CD8-positive, alpha-beta memory T cell (primary cell): ENCODE measurements around the gene PRDM16. TPM values are rescaled to one million over a fixed set of nuclear protein-coding genes. Genes with fewer than 3 reads are reported as not detected.

ENCODE experiments used
- CTCF ChIA-PET: fragments of 350-600 bp; sonication (Branson Sonifier 250); formaldehyde crosslinking; loops from one replicate; lab custom pipeline; 2021; ENCODE audit warnings: antibody characterized with exemption; lab: Charles Lee
- POLR2A ChIA-PET: fragments of 350-600 bp; sonication (Branson Sonifier 250); formaldehyde crosslinking; loops from one replicate; lab custom pipeline; 2021; ENCODE audit warnings: antibody characterized with exemption; lab: Charles Lee
- DNase-seq, 5 donors: peaks; one replicate each; pipeline versions ENCODE4 v3.0.0 to v3.0.0-alpha.2; 2020 to 2022; ENCODE audit warnings: mixed read lengths in 1 of 5
- H3K27ac ChIP-seq: one replicate; pipeline ENCODE4 v1.7.0; 2013; ENCODE audit warnings: low read depth, mild to moderate bottlenecking, low read length, moderate library complexity
- H3K27me3 ChIP-seq: 2 replicates; pipeline ENCODE4 v1.7.0; 2013; ENCODE audit warnings: low read length, mild to moderate bottlenecking; ENCODE audit not compliant: insufficient read depth, poor library complexity, severe bottlenecking
- H3K36me3 ChIP-seq: 2 replicates; pipeline ENCODE4 v1.7.0; 2013; ENCODE audit warnings: mild to moderate bottlenecking, low read length, moderate library complexity; ENCODE audit not compliant: insufficient read depth
- H3K4me1 ChIP-seq: 2 replicates; pipeline ENCODE4 v1.7.0; 2013; ENCODE audit warnings: mild to moderate bottlenecking, low read length, moderate library complexity; ENCODE audit not compliant: insufficient read depth
- H3K4me3 ChIP-seq: 2 replicates; pipeline ENCODE4 v1.7.0; 2013; ENCODE audit warnings: mild to moderate bottlenecking, low read length
- H3K9me3 ChIP-seq: 2 replicates; pipeline ENCODE4 v1.7.0; 2013; ENCODE audit warnings: mild to moderate bottlenecking, low read length
- H3K27ac Mint-ChIP-seq, 8 donors: one replicate each; pipeline ENCODE4 v1.8.0; 2020 to 2021; ENCODE audit warnings: mixed read lengths in 8 of 8, mild to moderate bottlenecking in 6 of 8, inconsistent platforms in 3 of 8, moderate library complexity in 3 of 8
- H3K27me3 Mint-ChIP-seq, 2 donors: one replicate each; pipeline ENCODE4 v1.8.0; 2020 to 2021; ENCODE audit warnings: mixed read lengths in 2 of 2, mild to moderate bottlenecking in 1 of 2, moderate library complexity in 1 of 2
- H3K36me3 Mint-ChIP-seq, 3 donors: one replicate each; pipeline ENCODE4 v1.8.0; 2020 to 2021; ENCODE audit warnings: mixed read lengths in 3 of 3, inconsistent platforms in 1 of 3, mild to moderate bottlenecking in 1 of 3
- H3K4me1 Mint-ChIP-seq, 3 donors: one replicate each; pipeline ENCODE4 v1.8.0; 2020 to 2021; ENCODE audit warnings: mixed read lengths in 3 of 3, inconsistent platforms in 1 of 3, mild to moderate bottlenecking in 1 of 3
- H3K4me3 Mint-ChIP-seq, 7 donors: one replicate each; pipeline ENCODE4 v1.8.0; 2020 to 2021; ENCODE audit warnings: mixed read lengths in 7 of 7, mild to moderate bottlenecking in 6 of 7, moderate library complexity in 4 of 7, inconsistent platforms in 2 of 7
- H3K9me3 Mint-ChIP-seq, 5 donors: one replicate each; pipeline ENCODE4 v1.8.0; 2020 to 2022; ENCODE audit warnings: mixed read lengths in 5 of 5, mild to moderate bottlenecking in 3 of 5, moderate library complexity in 2 of 5, inconsistent platforms in 1 of 5
- polyA plus RNA-seq: library from polyadenylated mRNA; unstranded; fragments of 300-500 nt; fragmentation: Illumina TruSeq; gene quantifications from one replicate; pipeline ENCODE4 v1.2.3, GENCODE V29; 2021
- total RNA-seq, 2 experiments: library from RNA; stranded (reverse); gene quantifications; one replicate each; pipeline ENCODE4 v1.2.3, GENCODE V29; 2021

The PRDM16 gene
- total RNA-seq = not detected
- not detected for polyA plus RNA-seq

DNA sequence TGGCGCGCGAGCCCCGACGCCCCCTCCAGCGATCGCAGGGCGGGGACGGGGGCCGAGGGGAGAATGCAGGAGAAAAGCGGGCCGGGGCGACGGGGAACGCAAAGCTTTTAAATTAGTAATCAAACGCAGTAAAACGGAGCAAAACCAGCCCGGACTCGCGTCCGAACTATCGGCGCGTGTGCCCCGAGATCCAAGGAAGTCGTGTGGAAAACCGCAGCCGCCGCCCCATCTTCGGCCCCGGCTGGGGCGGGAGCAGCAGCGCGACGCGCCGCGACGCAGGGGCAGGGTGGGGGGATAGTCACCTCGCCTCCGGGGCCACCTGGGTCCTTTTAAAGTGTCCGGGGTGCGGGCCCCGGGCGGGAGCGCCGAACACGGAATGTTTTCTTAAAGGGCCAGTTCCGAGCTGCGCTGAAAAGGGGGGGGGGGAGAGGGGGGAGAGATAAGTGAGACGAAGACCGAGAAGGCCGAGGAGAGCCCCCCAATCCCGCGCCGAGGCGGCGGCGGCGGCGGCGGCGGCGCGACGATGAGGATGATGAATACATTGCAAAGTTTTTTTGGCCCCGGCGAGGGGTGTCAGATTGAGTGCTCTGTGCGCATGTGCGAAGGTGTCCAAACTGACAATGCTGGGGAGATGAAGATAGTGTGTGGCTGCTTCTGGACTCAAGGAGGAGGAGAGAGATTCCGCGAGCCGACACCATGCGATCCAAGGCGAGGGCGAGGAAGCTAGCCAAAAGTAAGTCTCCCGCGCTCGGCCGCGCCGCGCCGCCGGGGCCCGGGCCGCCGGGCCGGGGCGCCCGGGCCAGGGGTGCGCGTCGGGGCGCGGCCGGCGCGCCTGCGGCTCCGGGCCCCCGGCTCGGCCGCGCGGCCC is at the start of gene PRDM16:
PRDM16 (plus strand) TSS at position 640 of the 868 bp plus-strand sequence; CDS start at position 697, 57 bp downstream.
- peaks cover 1 to 4% (median 3%) of the 10 kb centered on the region in 3 donors for H3K4me1 Mint-ChIP-seq
- Histone ChIP-seq H3K36me3 (no peaks in the 10 kb centered on the region), H3K4me1 (no peaks in the 10 kb centered on the region), H3K9me3 (no peaks in the 10 kb centered on the region), H3K27me3 (peaks cover 8% of the 10 kb centered on the region), H3K4me3 (no peak within 1 kb of the TSS), H3K27ac (no peak within 1 kb of the TSS)
- H3K27me3 Mint-ChIP-seq = peaks cover 9 to 22% of the 10 kb centered on the region in 2 donors
- POLR2A ChIA-PET = no interaction called here
- peak in 1 of 5 donors; percentile 41 for DNase-seq
- H3K27ac Mint-ChIP-seq = no peak within 1 kb of the TSS
- H3K36me3 Mint-ChIP-seq = no peaks in the 10 kb centered on the region
- peak within 1 kb of the TSS; percentile 18 to 79 (median 73) for H3K4me3 Mint-ChIP-seq
- no peaks in the 10 kb centered on the region for H3K9me3 Mint-ChIP-seq
- CTCF ChIA-PET = no interaction called here

DNA sequence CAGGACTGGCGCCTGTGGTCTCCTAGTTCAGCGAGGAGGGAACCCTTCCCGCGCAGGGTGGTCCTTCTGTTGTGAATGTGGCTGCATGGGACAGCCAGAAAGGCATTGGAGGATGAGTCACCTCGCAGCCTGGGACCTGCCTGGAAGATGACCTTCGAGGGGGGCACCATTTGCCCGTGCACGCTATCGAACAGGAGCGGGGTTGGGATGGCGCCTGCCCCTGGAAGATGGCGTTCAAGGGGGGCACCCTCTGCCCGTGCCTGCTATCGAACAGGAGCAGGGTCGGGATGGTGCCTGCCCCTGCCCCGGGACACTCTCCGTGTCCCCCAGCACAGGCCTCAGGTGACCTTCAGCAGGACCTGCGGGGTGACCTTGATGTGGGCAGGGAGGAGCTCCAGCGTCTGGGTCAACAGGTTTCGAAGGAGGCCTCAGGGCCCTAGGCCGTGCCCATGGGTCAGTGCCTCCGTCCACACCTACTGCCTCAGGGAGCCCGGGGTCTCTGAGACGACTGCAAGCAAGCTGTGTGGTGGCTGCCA is 49.4 kb upstream of the PRDM16 start:
- POLR2A ChIA-PET = no interaction called here
- CTCF ChIA-PET = no interaction called here
- no peaks in the 10 kb centered on the region for H3K4me1 Mint-ChIP-seq
- no peak overlapping the region for H3K4me3 Mint-ChIP-seq
- Histone ChIP-seq H3K27me3 (no peaks in the 10 kb centered on the region), H3K27ac (no peak overlapping the region), H3K36me3 (no peaks in the 10 kb centered on the region), H3K9me3 (no peaks in the 10 kb centered on the region), H3K4me1 (no peaks in the 10 kb centered on the region), H3K4me3 (no peak overlapping the region)
- H3K27ac Mint-ChIP-seq = no peak overlapping the region
- no peak for DNase-seq
- no peaks in the 10 kb centered on the region for H3K9me3 Mint-ChIP-seq
- H3K27me3 Mint-ChIP-seq = peaks cover 2 to 9% of the 10 kb centered on the region in 2 donors
- H3K36me3 Mint-ChIP-seq = no peaks in the 10 kb centered on the region

DNA sequence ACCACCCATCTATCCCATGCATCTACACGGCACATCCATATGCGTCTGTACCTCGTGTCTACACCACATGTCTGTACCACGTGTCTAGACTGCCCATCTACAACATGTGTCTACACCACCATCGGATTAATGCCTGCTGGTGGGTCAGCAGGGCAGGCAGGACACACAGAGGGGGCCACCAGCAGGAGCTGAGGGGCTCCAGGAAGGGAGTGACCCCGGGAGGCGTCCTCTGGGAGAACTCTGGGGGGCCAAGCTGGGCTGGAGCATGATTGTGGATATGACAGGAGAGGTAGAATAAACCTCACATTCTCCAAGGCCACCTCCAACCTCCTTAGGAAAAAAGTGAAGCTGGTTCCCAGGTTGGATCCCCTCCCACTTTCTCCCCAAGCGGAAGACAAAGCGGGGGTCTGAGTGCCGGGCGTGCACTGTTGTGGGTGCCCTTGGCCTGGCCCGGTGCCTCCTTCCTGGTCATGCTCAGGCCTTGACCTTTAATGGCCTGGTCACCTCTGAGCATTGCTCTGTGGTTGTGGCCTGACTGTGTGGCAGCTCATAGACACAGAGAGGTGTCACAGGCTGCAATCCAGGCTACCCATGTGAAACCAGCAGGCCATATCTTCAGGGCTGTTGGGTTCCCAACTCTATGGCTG is 48.6 kb upstream of the PRDM16 start:
- H3K9me3 ChIP-seq = no peaks in the 10 kb centered on the region
- no peaks in the 10 kb centered on the region for H3K4me1 ChIP-seq
- Mint-ChIP-seq H3K4me1 (no peaks in the 10 kb centered on the region), H3K36me3 (no peaks in the 10 kb centered on the region), H3K27ac (peak overlapping the region in 1 of 8 donors; percentile 18), H3K4me3 (no peak overlapping the region), H3K9me3 (no peaks in the 10 kb centered on the region), H3K27me3 (peaks cover 1 to 2% of the 10 kb centered on the region in 2 donors)
- no peaks in the 10 kb centered on the region for H3K36me3 ChIP-seq
- no peak overlapping the region for H3K27ac ChIP-seq
- DNase-seq = no peak
- POLR2A ChIA-PET = no interaction called here
- CTCF ChIA-PET = no interaction called here
- no peaks in the 10 kb centered on the region for H3K27me3 ChIP-seq
- H3K4me3 ChIP-seq = no peak overlapping the region

DNA sequence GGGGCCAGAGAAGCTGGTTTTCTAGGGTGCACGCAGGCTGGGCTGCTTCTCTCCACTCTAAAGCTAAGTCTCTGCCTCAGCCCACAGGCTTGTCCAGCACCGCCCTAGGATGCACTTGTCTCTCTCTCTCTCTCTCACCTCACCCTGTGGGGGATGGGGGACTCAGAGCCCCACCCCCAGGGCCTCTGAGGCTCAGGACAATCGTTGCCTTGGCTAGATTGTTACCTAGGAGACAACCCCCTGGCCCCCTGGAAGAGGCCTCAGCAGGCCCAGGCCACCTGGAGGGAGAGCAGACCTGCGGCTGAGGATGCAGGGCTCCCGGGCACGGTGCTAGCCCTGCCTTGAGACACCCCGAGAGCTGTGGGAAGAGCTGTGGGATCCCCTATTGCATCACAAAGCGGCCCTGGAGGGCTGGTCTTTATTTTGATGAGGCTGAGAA is 47.8 kb upstream of the PRDM16 start, which contains the start of gene ACTRT2:
ACTRT2 (plus strand) TSS at position 235 of the 439 bp plus-strand sequence. CDS start 220 bp downstream, outside the sequence.
- Histone ChIP-seq H3K4me3 (no peak within 1 kb of the TSS), H3K36me3 (no peaks in the 10 kb centered on the region), H3K27ac (no peak within 1 kb of the TSS), H3K4me1 (no peaks in the 10 kb centered on the region), H3K27me3 (no peaks in the 10 kb centered on the region), H3K9me3 (no peaks in the 10 kb centered on the region)
- ChIA-PET POLR2A (no interaction called here), CTCF (no interaction called here)
- peak within 1 kb of the TSS in 1 of 8 donors; percentile 18 for H3K27ac Mint-ChIP-seq
- peaks cover 0 to 2% of the 10 kb centered on the region in 2 donors for H3K27me3 Mint-ChIP-seq
- no peaks in the 10 kb centered on the region for H3K36me3 Mint-ChIP-seq
- H3K9me3 Mint-ChIP-seq = no peaks in the 10 kb centered on the region
- no peaks in the 10 kb centered on the region for H3K4me1 Mint-ChIP-seq
- H3K4me3 Mint-ChIP-seq = no peak within 1 kb of the TSS
- no peak for DNase-seq

DNA sequence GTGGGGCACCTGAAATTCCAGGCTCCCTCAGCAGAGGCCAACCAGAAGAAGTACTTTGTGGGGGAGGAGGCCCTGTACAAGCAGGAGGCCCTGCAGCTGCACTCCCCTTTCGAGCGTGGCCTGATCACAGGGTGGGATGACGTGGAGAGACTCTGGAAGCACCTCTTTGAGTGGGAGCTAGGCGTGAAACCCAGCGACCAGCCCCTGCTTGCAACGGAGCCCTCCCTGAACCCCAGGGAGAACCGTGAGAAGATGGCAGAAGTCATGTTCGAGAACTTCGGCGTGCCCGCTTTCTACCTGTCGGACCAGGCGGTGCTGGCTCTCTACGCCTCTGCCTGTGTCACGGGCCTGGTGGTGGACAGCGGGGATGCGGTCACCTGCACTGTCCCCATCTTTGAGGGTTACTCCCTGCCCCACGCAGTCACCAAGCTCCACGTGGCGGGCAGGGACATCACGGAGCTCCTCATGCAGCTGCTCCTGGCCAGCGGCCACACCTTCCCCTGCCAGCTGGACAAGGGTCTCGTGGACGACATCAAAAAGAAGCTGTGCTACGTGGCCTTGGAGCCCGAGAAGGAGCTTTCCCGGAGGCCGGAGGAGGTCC is 47.1 kb upstream of the PRDM16 start:
- no peak for DNase-seq
- CTCF ChIA-PET = no interaction called here
- Histone ChIP-seq H3K27ac (no peak overlapping the region), H3K36me3 (no peaks in the 10 kb centered on the region), H3K4me1 (no peaks in the 10 kb centered on the region), H3K27me3 (no peaks in the 10 kb centered on the region), H3K9me3 (no peaks in the 10 kb centered on the region), H3K4me3 (no peak overlapping the region)
- Mint-ChIP-seq H3K4me3 (no peak overlapping the region), H3K27me3 (peaks cover 0 to 2% of the 10 kb centered on the region in 2 donors), H3K36me3 (no peaks in the 10 kb centered on the region), H3K27ac (no peak overlapping the region), H3K9me3 (no peaks in the 10 kb centered on the region), H3K4me1 (no peaks in the 10 kb centered on the region)
- POLR2A ChIA-PET = no interaction called here

DNA sequence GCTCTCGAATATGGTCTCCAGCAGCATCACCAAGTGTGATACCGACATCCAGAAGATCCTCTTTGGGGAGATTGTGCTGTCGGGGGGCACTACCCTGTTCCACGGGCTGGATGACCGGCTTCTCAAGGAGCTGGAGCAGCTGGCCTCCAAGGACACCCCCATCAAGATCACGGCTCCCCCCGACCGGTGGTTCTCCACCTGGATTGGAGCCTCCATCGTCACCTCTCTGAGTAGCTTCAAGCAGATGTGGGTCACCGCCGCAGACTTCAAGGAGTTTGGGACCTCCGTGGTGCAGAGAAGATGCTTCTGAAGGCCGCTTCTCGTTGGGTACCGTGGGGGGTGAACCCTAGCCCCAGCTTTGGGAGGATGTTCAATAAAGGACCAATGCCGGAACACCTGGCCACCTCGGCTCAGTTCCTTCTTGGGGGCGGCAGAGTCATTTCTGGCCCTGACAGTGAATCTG is 46.5 kb upstream of the PRDM16 start:
- H3K27ac Mint-ChIP-seq = no peak overlapping the region
- no peaks in the 10 kb centered on the region for H3K9me3 Mint-ChIP-seq
- no peak for DNase-seq
- no peaks in the 10 kb centered on the region for H3K4me1 Mint-ChIP-seq
- peaks cover 0 to 2% of the 10 kb centered on the region in 2 donors for H3K27me3 Mint-ChIP-seq
- Histone ChIP-seq H3K27ac (no peak overlapping the region), H3K27me3 (no peaks in the 10 kb centered on the region), H3K4me3 (no peak overlapping the region), H3K9me3 (no peaks in the 10 kb centered on the region), H3K4me1 (no peaks in the 10 kb centered on the region), H3K36me3 (no peaks in the 10 kb centered on the region)
- H3K36me3 Mint-ChIP-seq = no peaks in the 10 kb centered on the region
- CTCF ChIA-PET = no interaction called here
- POLR2A ChIA-PET = no interaction called here
- H3K4me3 Mint-ChIP-seq = no peak overlapping the region

DNA sequence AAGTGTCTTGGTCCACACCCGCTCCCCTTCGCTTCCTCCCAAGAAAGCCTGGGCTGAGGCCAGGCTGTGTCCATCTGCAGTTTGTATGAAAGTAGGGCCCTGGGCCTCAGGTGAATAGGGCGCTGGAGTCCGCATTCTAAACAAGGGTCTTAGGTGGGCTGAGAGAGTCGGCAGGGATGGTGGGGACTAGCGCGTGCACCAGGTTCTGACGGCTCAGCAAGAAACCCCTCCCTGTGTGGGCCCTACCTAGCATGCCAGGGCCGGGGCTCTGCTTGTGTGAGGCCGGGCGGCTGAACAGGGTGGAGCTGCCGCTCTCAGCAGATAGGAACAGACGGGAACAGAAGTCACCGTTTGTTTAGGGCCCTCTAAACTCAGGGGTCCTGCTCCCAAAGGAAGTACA is 46.0 kb upstream of the PRDM16 start:
- H3K27me3 ChIP-seq = no peaks in the 10 kb centered on the region
- Mint-ChIP-seq H3K4me1 (no peaks in the 10 kb centered on the region), H3K27ac (no peak overlapping the region), H3K9me3 (no peaks in the 10 kb centered on the region), H3K4me3 (no peak overlapping the region), H3K36me3 (no peaks in the 10 kb centered on the region), H3K27me3 (peaks cover 0 to 2% of the 10 kb centered on the region in 2 donors)
- H3K36me3 ChIP-seq = no peaks in the 10 kb centered on the region
- no peak overlapping the region for H3K27ac ChIP-seq
- no peak overlapping the region for H3K4me3 ChIP-seq
- DNase-seq = no peak
- ChIA-PET CTCF (no interaction called here), POLR2A (no interaction called here)
- no peaks in the 10 kb centered on the region for H3K9me3 ChIP-seq
- H3K4me1 ChIP-seq = no peaks in the 10 kb centered on the region
